Esophagus squamous epithelium (tissue), 4 donors: ENCODE results near the gene SRD5A2.

Source experiments
- POLR2A ChIP-seq, 4 donors: fragments of 450-650 bp; IDR thresholded peaks; one replicate each; pipeline ENCODE4 v1.6.1; 2017; ENCODE audit warnings: antibody characterized with exemption in 4 of 4, mild to moderate bottlenecking in 4 of 4, moderate library complexity in 3 of 4
- TF ChIP-seq, protein P1 (sequence below), 6 experiments: fragments of 450-650 bp in 4 of 6; fragments of 200-600 bp in 2 of 6; sonication (generic) in 2 of 6; IDR thresholded peaks; one replicate each; pipeline ENCODE4 v1.5.1; 2016 to 2019; ENCODE audit warnings: antibody characterized with exemption in 6 of 6, mild to moderate bottlenecking in 4 of 6, moderate library complexity in 4 of 6

GRCh38 chr2:31558401-31559295 is 22.1 kb downstream of the SRD5A2 start:
- TF ChIP-seq, protein P1, sequence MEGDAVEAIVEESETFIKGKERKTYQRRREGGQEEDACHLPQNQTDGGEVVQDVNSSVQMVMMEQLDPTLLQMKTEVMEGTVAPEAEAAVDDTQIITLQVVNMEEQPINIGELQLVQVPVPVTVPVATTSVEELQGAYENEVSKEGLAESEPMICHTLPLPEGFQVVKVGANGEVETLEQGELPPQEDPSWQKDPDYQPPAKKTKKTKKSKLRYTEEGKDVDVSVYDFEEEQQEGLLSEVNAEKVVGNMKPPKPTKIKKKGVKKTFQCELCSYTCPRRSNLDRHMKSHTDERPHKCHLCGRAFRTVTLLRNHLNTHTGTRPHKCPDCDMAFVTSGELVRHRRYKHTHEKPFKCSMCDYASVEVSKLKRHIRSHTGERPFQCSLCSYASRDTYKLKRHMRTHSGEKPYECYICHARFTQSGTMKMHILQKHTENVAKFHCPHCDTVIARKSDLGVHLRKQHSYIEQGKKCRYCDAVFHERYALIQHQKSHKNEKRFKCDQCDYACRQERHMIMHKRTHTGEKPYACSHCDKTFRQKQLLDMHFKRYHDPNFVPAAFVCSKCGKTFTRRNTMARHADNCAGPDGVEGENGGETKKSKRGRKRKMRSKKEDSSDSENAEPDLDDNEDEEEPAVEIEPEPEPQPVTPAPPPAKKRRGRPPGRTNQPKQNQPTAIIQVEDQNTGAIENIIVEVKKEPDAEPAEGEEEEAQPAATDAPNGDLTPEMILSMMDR (IDR thresholded peaks at IDR 0.05), result no peak
- no peak for TF ChIP-seq POLR2A (IDR thresholded peaks at IDR 0.05)
